GM23338 (cell line): ENCODE measurements around the gene HDAC3. TPM values are rescaled to one million over a fixed set of nuclear protein-coding genes. Genes with fewer than 3 reads are reported as not detected.
A peak's percentile ranks its signal among the peaks of the same experiment; 100 is the strongest.

Experiments
- ATAC-seq: fragments of 200-7000 bp; cut with Tn5 transposase; 3 replicates; pipeline ENCODE4 v1.9.1; 2020
- DNase-seq: peaks from one replicate; pipeline ENCODE4 v3.0.0-alpha.2; 2015; ENCODE audit warnings: low spot score
- H2AFZ ChIP-seq: fragments of 200-600 bp; sonication (generic); 2 replicates; pipeline ENCODE4 v1.8.0; 2016; ENCODE audit warnings: antibody characterized with exemption, mild to moderate bottlenecking, moderate library complexity
- H3F3A ChIP-seq: fragments of 200-600 bp; sonication (generic); replicated peaks from 2 replicates; pipeline ENCODE4 v1.8.0; 2017; ENCODE audit warnings: antibody characterized with exemption, mixed run types, low read depth
- H3K27ac ChIP-seq: fragments of 200-600 bp; sonication (generic); 2 replicates; pipeline ENCODE4 v1.6.1; 2016; ENCODE audit warnings: low read depth
- H3K27me3 ChIP-seq: fragments of 200-600 bp; sonication (generic); 2 replicates; pipeline ENCODE4 v1.8.0; 2016; ENCODE audit warnings: mild to moderate bottlenecking, mixed run types, moderate library complexity; ENCODE audit not compliant: insufficient read depth
- H3K36me3 ChIP-seq: fragments of 200-600 bp; sonication (generic); 2 replicates; pipeline ENCODE4 v1.8.0; 2016; ENCODE audit warnings: mild to moderate bottlenecking; ENCODE audit not compliant: insufficient read depth
- H3K4me1 ChIP-seq: fragments of 200-600 bp; sonication (generic); 2 replicates; pipeline ENCODE4 v1.8.0; 2016; ENCODE audit warnings: mild to moderate bottlenecking, moderate library complexity; ENCODE audit not compliant: insufficient read depth
- H3K4me2 ChIP-seq: fragments of 200-600 bp; sonication (generic); 2 replicates; pipeline ENCODE4 v1.7.1; 2017; ENCODE audit warnings: mixed run types
- H3K4me3 ChIP-seq: fragments of 200-600 bp; sonication (generic); 2 replicates; pipeline ENCODE4 v1.6.1; 2016; ENCODE audit warnings: mixed run types
- H3K79me2 ChIP-seq: fragments of 200-600 bp; sonication (generic); replicated peaks from 2 replicates; pipeline ENCODE4 v1.8.0; 2017; ENCODE audit warnings: mild to moderate bottlenecking; ENCODE audit not compliant: insufficient read depth
- H3K9me2 ChIP-seq: fragments of 200-600 bp; sonication (generic); 2 replicates; pipeline ENCODE4 v1.8.0; 2017; ENCODE audit not compliant: insufficient read depth
- H4K20me1 ChIP-seq: fragments of 200-600 bp; sonication (generic); replicated peaks from 2 replicates; pipeline ENCODE4 v1.8.0; 2017; ENCODE audit warnings: mild to moderate bottlenecking; ENCODE audit not compliant: insufficient read depth
- H3K27ac Mint-ChIP-seq: 2 replicates; pipeline ENCODE4 v1.8.0; 2020; ENCODE audit warnings: inconsistent platforms, mild to moderate bottlenecking, moderate library complexity, mixed read lengths
- H3K27me3 Mint-ChIP-seq: 3 replicates; pipeline ENCODE4 v1.8.0; 2022; ENCODE audit warnings: low read depth, mild to moderate bottlenecking, moderate library complexity, mixed read lengths, inconsistent platforms; ENCODE audit not compliant: insufficient read depth, poor library complexity
- H3K36me3 Mint-ChIP-seq: 3 replicates; pipeline ENCODE4 v1.8.0; 2021; ENCODE audit warnings: low read depth, mild to moderate bottlenecking, inconsistent platforms, moderate library complexity, mixed read lengths
- H3K4me1 Mint-ChIP-seq: 3 replicates; pipeline ENCODE4 v1.8.0; 2020; ENCODE audit warnings: mild to moderate bottlenecking, inconsistent platforms, mixed read lengths
- H3K4me3 Mint-ChIP-seq: 3 replicates; pipeline ENCODE4 v1.8.0; 2021; ENCODE audit warnings: moderate library complexity, mild to moderate bottlenecking, inconsistent platforms, mixed read lengths
- H3K9me3 Mint-ChIP-seq: 3 replicates; pipeline ENCODE4 v1.8.0; 2020; ENCODE audit warnings: moderate library complexity, mild to moderate bottlenecking, inconsistent platforms, mixed read lengths
- CREB1 ChIP-seq: fragments of 250-450 bp; sonication (Bioruptor Pico); IDR thresholded peaks from 2 replicates; pipeline ENCODE4 v1.5.0; 2020; ENCODE audit warnings: low read depth, mild to moderate bottlenecking, moderate library complexity
- ETS1 ChIP-seq: IDR thresholded peaks from 2 replicates; pipeline ENCODE4 v1.6.1; 2016; ENCODE audit warnings: antibody characterized with exemption
- EZH2 ChIP-seq: fragments of 200-600 bp; sonication (generic); IDR thresholded peaks from one replicate; pipeline ENCODE4 v1.8.0; 2017; ENCODE audit warnings: antibody characterized with exemption, mild to moderate bottlenecking, low read depth; ENCODE audit not compliant: unreplicated experiment
- JUNB ChIP-seq: IDR thresholded peaks from one replicate; pipeline ENCODE4 v1.6.1; 2016; ENCODE audit warnings: antibody characterized with exemption; ENCODE audit not compliant: unreplicated experiment
- NANOG ChIP-seq: IDR thresholded peaks from 2 replicates; pipeline ENCODE4 v1.6.1; 2016; ENCODE audit warnings: antibody characterized with exemption, borderline replicate concordance
- POLR2AphosphoS5 ChIP-seq: IDR thresholded peaks from 2 replicates; pipeline ENCODE4 v1.6.1; 2016; ENCODE audit warnings: antibody characterized with exemption, low read depth
- STAT1 ChIP-seq: IDR thresholded peaks from one replicate; pipeline ENCODE4 v1.6.1; 2016; ENCODE audit warnings: antibody characterized with exemption; ENCODE audit not compliant: unreplicated experiment
- ZNF114 ChIP-seq: fragments of 250-450 bp; sonication (Bioruptor Pico); IDR thresholded peaks from 2 replicates; pipeline ENCODE4 v1.5.0; 2020; ENCODE audit warnings: mild to moderate bottlenecking, moderate library complexity
- ZNF331 ChIP-seq: fragments of 250-450 bp; sonication (Bioruptor Pico); IDR thresholded peaks from 2 replicates; pipeline ENCODE4 v1.5.0; 2020; ENCODE audit warnings: low read depth, mild to moderate bottlenecking, moderate library complexity
- polyA plus RNA-seq: library from polyadenylated mRNA; unstranded; fragments of >200 nt; fragmentation: Nextera tagmentation; extraction: Ambion mirVana; gene quantifications from 2 replicates; pipeline ENCODE4 v1.2.1, GENCODE V29; 2016
- total RNA-seq: library from RNA; depleted of rRNA; stranded (reverse); fragments of >200 nt; shearing (Covaris generic); gene quantifications from 2 replicates; pipeline ENCODE4 v1.2.3, GENCODE V29; 2014
- TF ChIP-seq, protein P1 (sequence below), 2 experiments: fragments of 200-600 bp in 1 of 2; sonication (generic) in 1 of 2; conservative IDR thresholded peaks; 2 replicates each; pipeline versions ENCODE4 v1.5.1 to v1.6.1; 2016 to 2017; ENCODE audit warnings: antibody characterized with exemption in 2 of 2, low read depth in 2 of 2, mild to moderate bottlenecking in 2 of 2, moderate library complexity in 1 of 2
- TF ChIP-seq, protein P2 (sequence below): IDR thresholded peaks from one replicate; pipeline ENCODE4 v1.6.1; 2018; ENCODE audit warnings: antibody characterized with exemption; ENCODE audit not compliant: unreplicated experiment

The HDAC3 gene
- total and polyA plus RNA-seq, 2 experiments from 2014 or later = 59.2 to 90.0 TPM

- no peaks in the 10 kb centered on the region for H3K4me1 ChIP-seq
- no peaks in the 10 kb centered on the region for H3K9me3 Mint-ChIP-seq
- ATAC-seq (no peak), DNase-seq (peak; percentile 15)
- H3K4me1 Mint-ChIP-seq = peaks cover 10% of the 10 kb centered on the region
- H3F3A ChIP-seq = 0 out of 2 replicates have a peak, but pooled peaks cover 3% of the 10 kb centered on the region
- no peak overlapping the region for H3K4me2 ChIP-seq
- TF ChIP-seq, protein P1, sequence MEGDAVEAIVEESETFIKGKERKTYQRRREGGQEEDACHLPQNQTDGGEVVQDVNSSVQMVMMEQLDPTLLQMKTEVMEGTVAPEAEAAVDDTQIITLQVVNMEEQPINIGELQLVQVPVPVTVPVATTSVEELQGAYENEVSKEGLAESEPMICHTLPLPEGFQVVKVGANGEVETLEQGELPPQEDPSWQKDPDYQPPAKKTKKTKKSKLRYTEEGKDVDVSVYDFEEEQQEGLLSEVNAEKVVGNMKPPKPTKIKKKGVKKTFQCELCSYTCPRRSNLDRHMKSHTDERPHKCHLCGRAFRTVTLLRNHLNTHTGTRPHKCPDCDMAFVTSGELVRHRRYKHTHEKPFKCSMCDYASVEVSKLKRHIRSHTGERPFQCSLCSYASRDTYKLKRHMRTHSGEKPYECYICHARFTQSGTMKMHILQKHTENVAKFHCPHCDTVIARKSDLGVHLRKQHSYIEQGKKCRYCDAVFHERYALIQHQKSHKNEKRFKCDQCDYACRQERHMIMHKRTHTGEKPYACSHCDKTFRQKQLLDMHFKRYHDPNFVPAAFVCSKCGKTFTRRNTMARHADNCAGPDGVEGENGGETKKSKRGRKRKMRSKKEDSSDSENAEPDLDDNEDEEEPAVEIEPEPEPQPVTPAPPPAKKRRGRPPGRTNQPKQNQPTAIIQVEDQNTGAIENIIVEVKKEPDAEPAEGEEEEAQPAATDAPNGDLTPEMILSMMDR (conservative IDR thresholded peaks at IDR 0.05; ENCODE audit: low read depth in 2 of 2) = peak in 1 of 2 experiments; percentile 41; a peak in 2 of 4 replicates
- TF ChIP-seq EZH2 = no peak
- no peaks in the 10 kb centered on the region; the same call in 1 of the 2 replicates for H4K20me1 ChIP-seq
- no peaks in the 10 kb centered on the region for H3K79me2 ChIP-seq
- H3K27me3 ChIP-seq = no peaks in the 10 kb centered on the region
- H3K9me2 ChIP-seq = no peaks in the 10 kb centered on the region
- H3K4me3 ChIP-seq = no peak overlapping the region
- H3K27ac Mint-ChIP-seq = no peak overlapping the region
- H3K36me3 Mint-ChIP-seq = peaks cover 69% of the 10 kb centered on the region
- no peak overlapping the region for H3K4me3 Mint-ChIP-seq
- no peak overlapping the region for H3K27ac ChIP-seq
- H3K27me3 Mint-ChIP-seq = peaks cover 13% of the 10 kb centered on the region
- peaks cover 39% of the 10 kb centered on the region for H3K36me3 ChIP-seq
- no peak overlapping the region for H2AFZ ChIP-seq
Observed at GRCh38 chr5:141662028-141662427, 25.4 kb upstream of the HDAC3 start.

GRCh38 chr5:141657937-141658545 is 21.4 kb upstream of the HDAC3 start:
- H3F3A ChIP-seq = 0 out of 2 replicates have a peak, but pooled peaks cover 3% of the 10 kb centered on the region
- peaks cover 26% of the 10 kb centered on the region for H3K36me3 ChIP-seq
- Mint-ChIP-seq H3K9me3 (no peaks in the 10 kb centered on the region), H3K4me1 (no peaks in the 10 kb centered on the region), H3K4me3 (no peak overlapping the region), H3K27ac (no peak overlapping the region), H3K36me3 (peaks cover 76% of the 10 kb centered on the region), H3K27me3 (peaks cover 7% of the 10 kb centered on the region)
- no peaks in the 10 kb centered on the region for H3K9me2 ChIP-seq
- no peaks in the 10 kb centered on the region for H3K4me1 ChIP-seq
- H3K27ac ChIP-seq = no peak overlapping the region
- H2AFZ ChIP-seq = no peak overlapping the region
- no peak overlapping the region for H3K4me3 ChIP-seq
- no peak overlapping the region for H3K4me2 ChIP-seq
- no peaks in the 10 kb centered on the region for H3K79me2 ChIP-seq
- H3K27me3 ChIP-seq = no peaks in the 10 kb centered on the region
- DNase-seq (no peak), ATAC-seq (no peak)
- no peaks in the 10 kb centered on the region; the same call in 1 of the 2 replicates for H4K20me1 ChIP-seq
- no peak for TF ChIP-seq CREB1 (CRISPR knock-in tag)
- no peak for TF ChIP-seq STAT1
- TF ChIP-seq POLR2AphosphoS5 = no peak
- no peak for TF ChIP-seq NANOG
- TF ChIP-seq, protein P1 (conservative IDR thresholded peaks at IDR 0.05; ENCODE audit: low read depth in 2 of 2) = no peak
- no peak for TF ChIP-seq EZH2
- TF ChIP-seq, protein P2, sequence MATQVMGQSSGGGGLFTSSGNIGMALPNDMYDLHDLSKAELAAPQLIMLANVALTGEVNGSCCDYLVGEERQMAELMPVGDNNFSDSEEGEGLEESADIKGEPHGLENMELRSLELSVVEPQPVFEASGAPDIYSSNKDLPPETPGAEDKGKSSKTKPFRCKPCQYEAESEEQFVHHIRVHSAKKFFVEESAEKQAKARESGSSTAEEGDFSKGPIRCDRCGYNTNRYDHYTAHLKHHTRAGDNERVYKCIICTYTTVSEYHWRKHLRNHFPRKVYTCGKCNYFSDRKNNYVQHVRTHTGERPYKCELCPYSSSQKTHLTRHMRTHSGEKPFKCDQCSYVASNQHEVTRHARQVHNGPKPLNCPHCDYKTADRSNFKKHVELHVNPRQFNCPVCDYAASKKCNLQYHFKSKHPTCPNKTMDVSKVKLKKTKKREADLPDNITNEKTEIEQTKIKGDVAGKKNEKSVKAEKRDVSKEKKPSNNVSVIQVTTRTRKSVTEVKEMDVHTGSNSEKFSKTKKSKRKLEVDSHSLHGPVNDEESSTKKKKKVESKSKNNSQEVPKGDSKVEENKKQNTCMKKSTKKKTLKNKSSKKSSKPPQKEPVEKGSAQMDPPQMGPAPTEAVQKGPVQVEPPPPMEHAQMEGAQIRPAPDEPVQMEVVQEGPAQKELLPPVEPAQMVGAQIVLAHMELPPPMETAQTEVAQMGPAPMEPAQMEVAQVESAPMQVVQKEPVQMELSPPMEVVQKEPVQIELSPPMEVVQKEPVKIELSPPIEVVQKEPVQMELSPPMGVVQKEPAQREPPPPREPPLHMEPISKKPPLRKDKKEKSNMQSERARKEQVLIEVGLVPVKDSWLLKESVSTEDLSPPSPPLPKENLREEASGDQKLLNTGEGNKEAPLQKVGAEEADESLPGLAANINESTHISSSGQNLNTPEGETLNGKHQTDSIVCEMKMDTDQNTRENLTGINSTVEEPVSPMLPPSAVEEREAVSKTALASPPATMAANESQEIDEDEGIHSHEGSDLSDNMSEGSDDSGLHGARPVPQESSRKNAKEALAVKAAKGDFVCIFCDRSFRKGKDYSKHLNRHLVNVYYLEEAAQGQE = no peak
- TF ChIP-seq ETS1 = no peak
- TF ChIP-seq ZNF114 (CRISPR knock-in tag) = no peak
- TF ChIP-seq ZNF331 = no peak
- TF ChIP-seq JUNB = no peak
